WTC11 (cell line): ENCODE results near the gene BAIAP3.

Experiments used
- CBFB ChIP-seq: sonication (generic); formaldehyde crosslinking; IDR thresholded peaks from 2 replicates; pipeline ENCODE4 v1.8.1; 2022; ENCODE audit warnings: mild to moderate bottlenecking, low read depth, missing genetic modification reagents
- ESRRA ChIP-seq: sonication (generic); formaldehyde crosslinking; IDR thresholded peaks from 2 replicates; pipeline ENCODE4 v1.8.1; 2022; ENCODE audit warnings: mild to moderate bottlenecking, missing genetic modification reagents, borderline replicate concordance
- MYBL2 ChIP-seq: sonication (generic); formaldehyde crosslinking; IDR thresholded peaks from 2 replicates; pipeline ENCODE4 v1.8.1; 2023; ENCODE audit warnings: mild to moderate bottlenecking, moderate library complexity, missing genetic modification reagents
- TCF7 ChIP-seq: sonication (generic); formaldehyde crosslinking; IDR thresholded peaks from 2 replicates; pipeline ENCODE4 v1.8.0; 2022; ENCODE audit warnings: mild to moderate bottlenecking, low read depth, missing genetic modification reagents, moderate library complexity
- TF ChIP-seq, protein P1 (sequence below): sonication (generic); formaldehyde crosslinking; IDR thresholded peaks from 2 replicates; pipeline ENCODE4 v1.8.0; 2022; ENCODE audit warnings: mild to moderate bottlenecking, missing genetic modification reagents
- TF ChIP-seq, protein P2 (sequence below): fragments of 200-600 bp; IDR thresholded peaks from 2 replicates; pipeline ENCODE4 v1.8.0; 2022; ENCODE audit warnings: antibody characterized with exemption
- TF ChIP-seq, protein P3 (sequence below): sonication (generic); formaldehyde crosslinking; IDR thresholded peaks from 2 replicates; pipeline ENCODE4 v1.8.0; 2023; ENCODE audit warnings: missing genetic modification reagents
- TF ChIP-seq, protein P4 (sequence below): sonication (generic); formaldehyde crosslinking; IDR thresholded peaks from 2 replicates; pipeline ENCODE4 v1.8.1; 2022; ENCODE audit warnings: mild to moderate bottlenecking, moderate library complexity, missing genetic modification reagents
- TF ChIP-seq, protein P5 (sequence below): sonication (generic); formaldehyde crosslinking; conservative IDR thresholded peaks from 2 replicates; pipeline ENCODE4 v1.8.1; 2022; ENCODE audit warnings: mild to moderate bottlenecking, missing genetic modification reagents

DNA sequence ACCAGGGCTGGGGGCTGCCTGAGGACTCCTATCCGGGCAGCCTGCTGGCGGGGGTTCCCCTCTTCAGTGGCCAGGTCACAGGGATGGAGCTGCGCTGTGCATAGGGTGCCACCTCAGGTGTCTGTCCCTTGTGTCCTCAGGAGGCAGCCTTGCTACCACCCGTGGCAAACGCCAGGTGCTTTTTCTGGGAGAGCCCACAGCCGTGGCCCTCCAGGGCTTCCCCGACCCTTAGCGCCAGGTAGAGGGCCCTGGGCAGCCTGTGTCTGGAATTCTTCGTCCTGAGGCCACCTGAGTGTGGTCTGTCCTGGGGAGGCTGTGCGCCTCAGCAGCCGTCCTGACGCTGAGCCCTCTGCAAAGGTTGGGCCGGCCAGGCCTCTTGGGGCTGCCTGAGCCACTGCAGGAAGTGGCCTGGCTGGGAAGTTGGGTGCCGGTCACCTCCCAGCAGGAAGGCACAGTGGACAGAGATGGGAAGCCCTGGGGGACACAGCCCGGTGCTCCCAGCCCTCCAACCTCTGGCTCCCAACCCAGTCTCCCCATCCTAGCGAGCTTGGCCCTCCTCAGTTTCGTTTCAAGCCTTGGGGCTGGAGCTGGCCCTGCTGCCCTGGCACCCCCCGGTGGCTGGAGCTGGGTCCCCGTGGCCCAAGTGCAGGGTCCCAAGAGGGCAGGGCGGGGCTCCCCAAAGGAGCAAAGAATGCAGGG lies 7.6 kb upstream of the BAIAP3 start:
- TF ChIP-seq, protein P1, sequence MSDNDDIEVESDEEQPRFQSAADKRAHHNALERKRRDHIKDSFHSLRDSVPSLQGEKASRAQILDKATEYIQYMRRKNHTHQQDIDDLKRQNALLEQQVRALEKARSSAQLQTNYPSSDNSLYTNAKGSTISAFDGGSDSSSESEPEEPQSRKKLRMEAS (CRISPR knock-in tag) = no peak
- TF ChIP-seq, protein P2, sequence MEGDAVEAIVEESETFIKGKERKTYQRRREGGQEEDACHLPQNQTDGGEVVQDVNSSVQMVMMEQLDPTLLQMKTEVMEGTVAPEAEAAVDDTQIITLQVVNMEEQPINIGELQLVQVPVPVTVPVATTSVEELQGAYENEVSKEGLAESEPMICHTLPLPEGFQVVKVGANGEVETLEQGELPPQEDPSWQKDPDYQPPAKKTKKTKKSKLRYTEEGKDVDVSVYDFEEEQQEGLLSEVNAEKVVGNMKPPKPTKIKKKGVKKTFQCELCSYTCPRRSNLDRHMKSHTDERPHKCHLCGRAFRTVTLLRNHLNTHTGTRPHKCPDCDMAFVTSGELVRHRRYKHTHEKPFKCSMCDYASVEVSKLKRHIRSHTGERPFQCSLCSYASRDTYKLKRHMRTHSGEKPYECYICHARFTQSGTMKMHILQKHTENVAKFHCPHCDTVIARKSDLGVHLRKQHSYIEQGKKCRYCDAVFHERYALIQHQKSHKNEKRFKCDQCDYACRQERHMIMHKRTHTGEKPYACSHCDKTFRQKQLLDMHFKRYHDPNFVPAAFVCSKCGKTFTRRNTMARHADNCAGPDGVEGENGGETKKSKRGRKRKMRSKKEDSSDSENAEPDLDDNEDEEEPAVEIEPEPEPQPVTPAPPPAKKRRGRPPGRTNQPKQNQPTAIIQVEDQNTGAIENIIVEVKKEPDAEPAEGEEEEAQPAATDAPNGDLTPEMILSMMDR = no peak
- TF ChIP-seq ESRRA (CRISPR knock-in tag) (no peak), MYBL2 (no peak), CBFB (CRISPR knock-in tag) (no peak), TCF7 (CRISPR knock-in tag) (no peak)
- TF ChIP-seq, protein P3, sequence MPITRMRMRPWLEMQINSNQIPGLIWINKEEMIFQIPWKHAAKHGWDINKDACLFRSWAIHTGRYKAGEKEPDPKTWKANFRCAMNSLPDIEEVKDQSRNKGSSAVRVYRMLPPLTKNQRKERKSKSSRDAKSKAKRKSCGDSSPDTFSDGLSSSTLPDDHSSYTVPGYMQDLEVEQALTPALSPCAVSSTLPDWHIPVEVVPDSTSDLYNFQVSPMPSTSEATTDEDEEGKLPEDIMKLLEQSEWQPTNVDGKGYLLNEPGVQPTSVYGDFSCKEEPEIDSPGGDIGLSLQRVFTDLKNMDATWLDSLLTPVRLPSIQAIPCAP (CRISPR knock-in tag) = no peak
- TF ChIP-seq, protein P4, sequence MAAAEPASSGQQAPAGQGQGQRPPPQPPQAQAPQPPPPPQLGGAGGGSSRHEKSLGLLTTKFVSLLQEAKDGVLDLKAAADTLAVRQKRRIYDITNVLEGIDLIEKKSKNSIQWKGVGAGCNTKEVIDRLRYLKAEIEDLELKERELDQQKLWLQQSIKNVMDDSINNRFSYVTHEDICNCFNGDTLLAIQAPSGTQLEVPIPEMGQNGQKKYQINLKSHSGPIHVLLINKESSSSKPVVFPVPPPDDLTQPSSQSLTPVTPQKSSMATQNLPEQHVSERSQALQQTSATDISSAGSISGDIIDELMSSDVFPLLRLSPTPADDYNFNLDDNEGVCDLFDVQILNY (CRISPR knock-in tag) = no peak
- TF ChIP-seq, protein P5, sequence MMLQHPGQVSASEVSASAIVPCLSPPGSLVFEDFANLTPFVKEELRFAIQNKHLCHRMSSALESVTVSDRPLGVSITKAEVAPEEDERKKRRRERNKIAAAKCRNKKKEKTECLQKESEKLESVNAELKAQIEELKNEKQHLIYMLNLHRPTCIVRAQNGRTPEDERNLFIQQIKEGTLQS (CRISPR knock-in tag) = no peak
